Loucy (cell line): ENCODE results near the gene ZNF276.

Experiments
- CTCF ChIP-seq: fragments of 200-600 bp; sonication (generic); conservative IDR thresholded peaks from 2 replicates; pipeline ENCODE4 v1.5.1; 2014; ENCODE audit warnings: mild to moderate bottlenecking, antibody characterized with exemption, low read length
- EZH2phosphoT487 ChIP-seq: fragments of 200-600 bp; IDR thresholded peaks from 2 replicates; pipeline ENCODE4 v1.6.1; 2018; ENCODE audit warnings: antibody characterized with exemption, mild to moderate bottlenecking, moderate library complexity, borderline replicate concordance

GRCh38 chr16:89730610-89731234 lies 9.4 kb downstream of the ZNF276 start:
- TF ChIP-seq CTCF (no peak), EZH2phosphoT487 (no peak)
